DLD1 (cell line): ENCODE results near the gene DSCAML1.

Source experiments
- in situ Hi-C: cut with HindIII; loops from 2 replicates; pipeline ENCODE4 v1.10.0; 2017; ENCODE audit warnings: low sequenced_read_pairs

Gene DSCAML1

DNA sequence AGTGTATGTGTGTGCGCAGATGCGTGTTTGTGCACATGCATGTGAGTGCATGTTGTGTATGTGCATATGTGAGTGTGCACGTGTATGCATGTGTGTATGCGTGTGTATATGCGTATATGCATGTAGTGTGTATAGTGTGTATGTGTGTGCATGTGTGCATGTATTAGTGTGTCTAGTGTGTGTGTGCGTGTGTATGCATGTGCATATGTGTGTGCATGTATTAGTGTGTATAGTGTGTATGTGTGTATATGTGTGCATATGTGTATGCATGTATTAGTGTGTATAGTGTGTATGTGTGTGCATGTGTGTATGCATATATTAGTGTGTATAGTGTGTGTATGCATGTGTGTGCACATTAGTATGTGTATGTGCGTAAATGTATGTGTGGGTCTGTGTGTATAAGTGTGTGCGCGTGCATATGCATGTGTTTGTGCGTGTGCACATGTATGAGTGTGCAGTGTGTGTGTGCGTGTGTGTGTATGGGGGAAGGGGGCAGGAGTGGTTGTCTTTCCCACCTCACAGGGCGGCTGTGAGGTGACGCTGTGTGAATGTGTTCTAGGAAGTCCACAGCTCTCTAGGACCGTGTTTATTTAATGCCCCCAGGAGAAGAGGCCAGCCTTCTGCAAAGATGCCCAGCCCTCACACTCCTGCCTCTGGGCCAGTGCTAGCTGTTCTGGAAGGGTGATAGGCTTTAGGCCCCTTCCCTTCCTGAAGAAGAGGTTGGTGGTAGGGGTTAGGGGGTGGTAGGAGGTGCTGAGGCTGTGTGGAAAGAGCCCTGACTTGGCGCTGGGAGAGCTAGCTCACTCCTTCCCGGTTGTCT lies 354.8 kb downstream of the DSCAML1 start:
- in situ Hi-C loops, result loop anchor here (5.0 kb wide), 2 partner anchors 105 to 365 kb away; no protein-coding TSS in a partner anchor

DNA sequence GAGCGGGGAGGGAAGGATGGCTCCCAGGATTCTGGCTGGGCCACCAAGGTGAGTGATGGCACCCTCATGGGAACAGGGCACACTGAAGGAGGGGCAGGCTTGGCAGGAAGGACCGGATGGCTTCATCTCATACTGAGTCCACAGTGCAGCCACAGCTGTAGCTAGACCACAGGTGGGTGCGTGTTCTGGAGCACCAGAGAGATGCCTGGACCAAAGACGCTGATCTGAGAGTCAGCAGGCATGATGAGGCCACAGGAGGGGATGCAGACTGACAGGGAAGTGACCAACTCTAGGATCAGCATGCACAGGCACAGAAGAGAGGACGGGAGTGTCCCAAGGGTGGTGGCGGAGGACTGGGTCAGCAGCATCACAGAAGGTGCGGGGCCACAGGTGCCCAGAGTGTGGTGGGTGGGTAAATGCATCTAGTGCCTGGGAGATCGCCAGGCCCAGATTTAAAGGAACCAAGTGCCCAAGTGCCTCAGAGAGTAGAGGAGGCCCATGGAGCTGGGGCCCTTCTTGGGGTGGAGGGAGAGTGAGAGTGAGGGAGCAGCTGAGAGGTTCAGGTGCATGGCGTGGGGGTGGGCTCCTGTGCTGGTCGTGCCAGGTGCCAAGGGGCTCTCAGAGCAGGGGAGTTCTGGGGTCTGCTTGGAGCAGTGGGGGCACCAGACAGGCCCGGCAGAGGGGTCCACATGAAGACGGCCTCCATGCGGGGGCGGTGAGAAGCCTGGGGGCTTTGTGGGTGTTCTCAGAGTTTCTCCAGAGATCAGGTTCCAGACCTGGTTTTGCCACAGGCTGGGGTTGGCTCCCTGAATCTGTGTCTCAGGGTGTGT lies 355.7 kb downstream of the DSCAML1 start:
- in situ Hi-C loops, result loop anchor here (5.0 kb wide), 2 partner anchors 104 to 366 kb away; no protein-coding TSS in a partner anchor

DNA sequence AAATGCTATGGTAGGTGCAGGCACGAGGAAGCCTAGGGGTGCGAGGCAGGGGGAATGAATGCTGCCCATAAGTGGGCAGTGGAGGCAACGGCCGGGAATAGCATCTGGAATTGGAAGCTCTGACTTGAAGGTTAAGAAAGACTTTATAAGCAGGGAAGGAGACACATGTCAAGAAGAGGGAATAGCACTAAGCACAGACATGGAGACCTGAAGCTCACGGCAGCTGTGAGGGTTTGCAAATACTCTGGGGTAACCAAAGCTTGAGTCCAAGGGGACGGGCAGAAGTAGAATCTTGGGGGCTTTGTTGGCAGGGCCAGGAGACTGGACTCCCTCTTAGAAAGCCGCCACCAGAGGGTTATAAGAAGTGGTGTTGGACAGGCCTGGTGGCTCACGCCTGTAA lies 356.8 kb downstream of the DSCAML1 start:
- in situ Hi-C loops, result loop anchor here (5.0 kb wide), 2 partner anchors 103 to 367 kb away; no protein-coding TSS in a partner anchor

DNA sequence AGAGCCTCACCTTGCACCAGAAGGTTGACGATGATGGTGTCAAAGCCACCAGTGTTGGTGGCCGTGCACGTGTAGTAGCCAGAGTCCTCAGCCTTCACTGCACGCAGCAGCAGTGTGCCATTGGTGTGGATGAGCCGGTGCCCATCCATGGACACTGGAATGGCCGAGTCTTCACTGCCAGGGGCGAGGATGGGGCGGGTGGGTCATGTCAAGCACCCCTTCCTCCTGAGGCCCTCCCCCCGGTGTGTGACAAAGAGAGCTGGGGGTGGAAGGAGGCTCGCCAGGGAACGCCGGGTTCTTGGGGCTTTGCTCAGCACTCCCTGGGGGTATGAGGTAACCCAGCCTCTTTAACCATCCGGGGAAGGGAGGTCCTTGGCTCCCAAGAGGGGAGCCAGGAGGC lies 357.8 kb downstream of the DSCAML1 start:
- in situ Hi-C loops, result no loop called here

DNA sequence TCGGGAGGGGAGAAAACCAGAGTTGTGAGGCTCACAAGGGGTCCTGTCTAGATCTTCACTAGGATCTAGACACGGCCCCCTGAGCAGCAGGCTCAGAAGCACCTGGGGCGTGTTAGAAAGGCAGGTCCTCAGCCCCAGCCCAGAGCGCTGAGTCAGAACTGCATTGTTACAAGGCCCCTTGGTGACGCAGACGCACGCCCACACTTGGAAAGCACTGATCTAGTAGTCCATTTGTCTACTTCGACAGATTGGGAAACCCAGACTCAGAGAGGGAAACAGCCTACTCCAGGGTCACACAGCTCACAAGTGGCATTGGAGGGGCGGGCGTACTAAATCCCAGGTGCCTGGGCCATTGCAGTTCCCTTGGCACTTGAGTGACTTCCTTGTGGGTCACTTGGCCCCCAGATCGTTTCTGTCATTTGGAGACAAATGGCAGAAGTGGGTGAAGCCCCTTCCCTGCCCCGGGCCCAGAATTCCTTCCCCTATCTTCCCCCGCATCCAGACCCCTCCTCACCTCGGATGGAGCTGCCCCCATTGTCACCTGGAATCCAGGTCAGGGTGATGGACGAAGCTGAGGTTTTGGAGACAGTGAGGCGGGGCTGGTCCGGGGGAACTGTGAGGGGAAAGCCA lies 358.5 kb downstream of the DSCAML1 start:
- in situ Hi-C loops, result no loop called here

DNA sequence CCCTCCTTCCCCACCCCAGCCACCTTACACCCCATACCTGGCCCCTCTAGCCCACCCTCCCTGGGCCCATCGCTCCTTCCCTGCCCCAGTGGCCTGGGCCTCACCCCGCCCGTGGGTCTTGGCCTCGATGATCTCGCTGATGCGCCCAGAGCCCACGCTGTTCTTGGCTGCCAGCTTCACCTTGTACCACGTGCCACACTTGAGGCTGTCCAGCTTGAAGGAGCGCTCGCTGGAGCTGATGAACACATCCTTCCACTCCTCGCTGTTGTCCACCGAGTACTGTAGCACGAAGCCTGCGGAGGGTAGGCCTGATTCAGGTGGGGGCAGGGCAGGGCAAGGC lies 359.3 kb downstream of the DSCAML1 start:
- in situ Hi-C loops, result no loop called here

DNA sequence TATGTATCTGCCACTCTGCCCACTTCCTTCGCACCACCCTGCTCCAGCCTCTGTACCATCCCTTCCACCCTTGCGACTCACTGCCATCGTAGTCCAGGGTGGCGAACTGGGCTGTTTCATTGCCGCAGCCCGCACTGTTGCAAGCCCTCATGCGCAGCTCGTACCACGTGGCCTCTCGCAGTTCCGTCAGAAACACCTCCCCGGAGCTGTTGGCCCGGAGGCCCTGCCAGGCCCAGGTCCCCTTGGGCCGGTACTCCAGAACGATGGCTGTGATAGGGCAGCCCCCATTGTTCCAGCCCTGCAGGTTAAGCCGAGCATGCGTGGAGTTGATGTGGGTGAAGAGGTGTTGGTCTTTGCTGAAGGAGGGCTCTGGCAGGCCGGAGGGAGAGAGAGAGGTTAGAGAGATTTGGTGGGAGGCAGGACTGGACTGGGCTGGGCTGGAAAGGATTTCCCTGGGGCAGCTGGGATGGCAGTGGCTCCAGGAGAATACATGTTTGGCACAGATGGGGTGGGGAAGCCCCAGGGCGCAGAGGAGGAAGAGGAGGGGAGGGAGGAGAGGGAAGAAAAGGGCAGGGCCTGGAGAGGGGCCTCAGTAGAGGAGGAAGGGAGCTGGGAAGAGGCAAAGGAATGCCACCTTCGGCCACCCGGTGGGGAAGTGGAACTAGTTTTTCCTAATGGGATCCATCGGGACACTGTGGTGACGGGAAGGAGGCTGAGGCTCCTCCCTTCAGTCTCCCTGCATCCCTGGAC lies 359.8 kb downstream of the DSCAML1 start:
- in situ Hi-C loops, result no loop called here

DNA sequence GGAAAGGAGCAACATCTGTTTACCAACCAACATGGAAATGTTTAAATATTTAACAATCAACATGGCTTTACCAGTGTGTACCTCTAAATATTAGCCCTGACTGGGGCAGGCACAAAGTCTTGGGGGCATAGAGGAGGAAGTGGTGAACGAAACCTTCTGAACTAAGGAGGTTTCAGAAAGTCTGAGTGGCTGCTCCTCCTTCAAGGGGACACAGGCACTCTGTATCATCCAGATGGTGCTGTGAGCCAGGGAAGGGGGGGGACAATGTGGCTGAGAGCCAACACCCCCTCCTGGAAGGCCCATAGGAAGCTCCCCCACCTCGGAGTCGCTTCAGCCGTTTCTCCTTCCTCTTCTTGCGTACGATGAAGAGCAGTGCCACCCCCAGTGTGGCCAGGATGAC lies 361.7 kb downstream of the DSCAML1 start:
- in situ Hi-C loops, result no loop called here

DNA sequence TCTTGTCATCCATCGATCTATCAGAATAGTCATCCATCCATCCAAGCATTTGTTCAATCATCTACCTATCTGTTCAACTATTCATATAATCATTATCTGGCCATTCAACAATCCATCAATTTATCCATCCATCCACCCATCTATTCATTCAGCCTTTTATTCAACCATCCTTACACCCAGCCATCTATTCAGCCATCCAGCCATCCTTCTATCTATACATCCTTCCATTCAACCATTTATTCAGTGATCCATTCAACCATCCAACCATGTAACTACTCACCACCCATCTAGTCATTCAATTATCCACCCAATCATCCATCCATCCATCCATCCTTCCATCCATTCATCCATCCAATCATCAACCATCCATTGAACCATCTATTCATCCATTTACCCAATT lies 362.5 kb downstream of the DSCAML1 start:
- in situ Hi-C loops, result no loop called here

DNA sequence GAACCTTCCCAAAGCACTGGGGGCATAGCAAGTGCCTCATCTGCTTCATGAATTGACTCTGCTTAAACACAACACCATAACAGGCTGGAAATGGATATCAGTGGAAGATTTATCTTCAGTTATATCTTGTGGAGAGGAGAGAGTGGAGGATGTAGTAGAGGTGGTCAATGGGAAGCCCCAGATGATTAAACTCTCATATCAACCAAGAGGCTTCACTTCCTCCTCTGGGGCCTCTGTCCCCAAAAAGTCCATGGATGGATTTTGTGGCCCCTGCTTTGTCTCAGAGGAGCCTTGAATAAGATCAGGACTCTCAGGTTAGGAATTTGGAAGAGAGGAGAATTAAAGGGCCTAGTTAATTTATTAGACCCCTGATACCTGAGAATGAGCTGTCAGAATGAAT lies 363.3 kb downstream of the DSCAML1 start:
- in situ Hi-C loops, result no loop called here

DNA sequence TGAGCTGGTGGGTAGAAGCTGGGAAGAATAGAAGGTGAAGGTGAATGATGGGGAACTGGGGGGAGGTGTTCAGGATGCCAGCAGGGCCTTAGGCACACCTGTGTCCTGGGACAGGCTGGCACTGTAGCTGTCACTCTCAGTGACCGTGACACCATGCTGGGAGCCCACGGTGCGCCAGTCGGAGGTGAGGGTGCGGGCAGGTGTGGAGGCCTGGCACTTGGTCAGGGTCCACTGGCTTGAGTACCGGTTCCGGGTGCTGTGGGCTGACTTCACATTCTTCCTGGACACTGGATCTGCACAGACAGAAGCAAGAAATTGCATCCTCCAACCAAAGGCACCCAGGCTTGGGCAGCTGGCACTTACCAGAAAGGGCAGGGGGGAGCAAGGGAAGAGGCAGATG lies 365.6 kb downstream of the DSCAML1 start:
- in situ Hi-C loops, result no loop called here

DNA sequence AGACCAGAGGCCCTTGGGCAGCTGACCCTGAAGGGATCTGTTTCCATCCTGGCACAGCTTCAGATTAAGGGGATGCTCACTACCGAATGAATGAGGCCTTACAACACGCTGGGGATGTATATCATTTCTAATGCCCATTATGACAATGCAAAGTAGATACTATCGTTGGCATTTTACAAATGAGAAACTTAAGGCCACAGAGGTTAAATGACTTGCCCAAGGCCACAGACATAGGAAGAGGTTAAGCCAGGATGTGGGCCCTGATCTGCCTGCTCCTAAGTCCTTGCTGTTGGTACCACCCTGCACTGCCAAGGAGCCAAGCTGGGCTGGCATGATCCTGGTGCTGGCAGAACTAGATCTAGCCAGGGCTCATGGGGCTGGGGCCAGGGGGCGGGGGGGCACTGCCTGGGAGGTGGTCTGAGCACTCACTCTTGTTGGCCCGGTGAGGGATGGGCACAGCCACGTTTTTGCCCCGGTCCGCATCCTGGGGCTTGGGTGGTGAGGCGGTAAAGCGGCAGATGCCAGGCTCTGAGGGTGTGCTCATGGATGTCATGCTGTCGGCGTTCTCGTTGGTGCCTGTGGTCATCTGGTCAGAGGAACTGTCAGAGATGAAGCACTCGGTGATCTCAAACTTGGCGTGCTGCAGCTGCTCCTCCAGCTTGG lies 366.6 kb downstream of the DSCAML1 start:
- in situ Hi-C loops, result no loop called here

DNA sequence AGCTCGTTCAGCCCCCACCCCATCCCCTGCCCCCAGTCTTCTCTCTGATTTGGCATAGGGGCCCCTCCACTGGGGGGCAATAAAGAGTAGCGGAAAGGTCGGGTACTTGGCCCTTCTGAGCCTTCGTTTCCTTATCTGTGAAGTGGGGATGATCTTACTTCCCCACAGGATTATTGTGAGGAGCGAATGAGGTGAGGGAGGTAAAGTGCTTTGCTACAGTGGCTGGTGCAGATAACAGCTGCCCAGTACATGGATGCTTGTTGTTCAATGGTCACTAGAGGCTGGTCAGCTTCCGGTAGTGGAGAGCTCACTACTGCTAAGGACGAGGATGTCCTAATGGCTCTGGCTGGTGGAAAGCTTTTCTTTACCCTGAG lies 368.2 kb downstream of the DSCAML1 start:
- in situ Hi-C loops, result loop anchor here (10.0 kb wide), 3 partner anchors 156 to 616 kb away; no protein-coding TSS in a partner anchor

DNA sequence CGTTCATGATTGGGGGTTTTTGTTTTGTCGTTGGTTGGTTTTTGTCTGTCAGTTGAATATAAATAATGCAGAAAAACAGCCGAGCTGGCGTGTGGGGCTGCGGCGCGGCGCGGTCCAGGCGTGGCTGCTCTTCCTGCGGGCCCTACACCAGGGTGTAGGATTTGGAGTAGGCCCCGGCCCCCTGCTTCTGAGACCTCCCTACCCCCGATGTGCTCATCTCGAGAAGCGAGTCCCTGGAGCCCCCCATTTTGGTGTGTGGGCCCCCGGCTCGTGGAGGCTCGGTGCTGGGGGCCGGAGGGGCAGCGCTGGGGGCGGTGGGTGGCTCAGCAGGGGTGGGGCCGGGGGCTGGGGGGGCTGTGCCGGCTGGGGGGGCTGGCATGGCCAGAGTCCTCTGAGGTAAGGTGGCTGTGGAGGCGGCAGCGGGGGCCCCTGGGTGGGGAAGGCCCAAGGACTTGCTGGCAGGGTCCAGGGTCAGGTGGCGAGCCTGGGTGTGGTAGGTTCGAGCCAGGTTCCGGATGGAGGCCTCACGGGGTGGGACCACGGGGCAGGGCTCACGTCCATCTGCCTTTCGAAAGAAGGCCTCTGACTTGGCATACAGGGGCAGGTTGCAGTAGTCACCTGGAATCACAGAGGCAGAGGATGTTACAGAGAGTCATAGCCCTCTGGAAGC lies 368.7 kb downstream of the DSCAML1 start:
- in situ Hi-C loops, result loop anchor here (10.0 kb wide), 3 partner anchors 156 to 616 kb away; no protein-coding TSS in a partner anchor

DNA sequence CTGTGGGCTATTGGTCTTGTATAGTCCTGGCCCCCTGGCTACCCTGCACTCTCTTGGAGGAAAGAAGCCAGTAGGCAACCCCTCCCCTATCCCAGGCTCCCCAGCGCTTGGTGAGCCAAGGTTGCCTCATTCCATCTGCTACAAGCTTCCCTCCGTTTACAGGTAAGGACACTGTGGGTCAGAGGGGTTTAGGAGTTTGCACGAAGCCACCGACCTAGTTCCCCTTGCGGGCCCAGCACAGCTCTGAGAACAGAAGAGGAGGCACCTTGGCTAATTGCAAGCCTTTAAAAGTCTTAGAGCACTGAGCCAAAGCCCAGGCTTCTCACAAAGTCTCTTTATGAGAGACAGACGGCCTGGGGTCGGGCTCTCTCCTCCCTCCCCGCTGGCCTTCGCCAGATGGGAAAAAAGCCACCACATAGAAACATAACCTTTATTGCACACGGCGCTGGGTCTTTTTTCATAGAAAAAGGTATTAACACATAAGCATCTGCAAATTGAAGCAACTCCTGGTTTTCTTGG lies 369.6 kb downstream of the DSCAML1 start:
- in situ Hi-C loops, result loop anchor here (10.0 kb wide), 3 partner anchors 157 to 617 kb away; no protein-coding TSS in a partner anchor

DNA sequence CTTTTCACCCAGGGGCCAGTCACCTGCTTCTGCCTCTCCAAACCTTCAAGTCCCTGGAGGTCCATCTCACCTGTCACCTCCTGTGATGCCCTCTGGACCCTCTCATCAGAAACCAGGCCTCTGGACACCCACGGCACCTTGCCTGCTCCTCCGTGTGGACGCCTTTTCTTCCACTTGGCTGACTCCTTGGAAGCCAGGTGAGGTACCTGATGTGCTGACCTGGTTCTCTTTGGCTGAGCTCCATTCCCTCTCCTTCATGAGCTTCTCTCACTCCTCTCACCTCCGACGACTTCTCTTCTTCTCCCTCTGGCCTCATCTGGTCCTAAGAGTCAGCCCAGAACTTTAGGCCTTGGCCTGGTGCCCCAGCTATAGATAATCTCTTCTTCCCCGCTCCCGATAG lies 370.1 kb downstream of the DSCAML1 start:
- in situ Hi-C loops, result loop anchor here (10.0 kb wide), 3 partner anchors 158 to 618 kb away; no protein-coding TSS in a partner anchor

DNA sequence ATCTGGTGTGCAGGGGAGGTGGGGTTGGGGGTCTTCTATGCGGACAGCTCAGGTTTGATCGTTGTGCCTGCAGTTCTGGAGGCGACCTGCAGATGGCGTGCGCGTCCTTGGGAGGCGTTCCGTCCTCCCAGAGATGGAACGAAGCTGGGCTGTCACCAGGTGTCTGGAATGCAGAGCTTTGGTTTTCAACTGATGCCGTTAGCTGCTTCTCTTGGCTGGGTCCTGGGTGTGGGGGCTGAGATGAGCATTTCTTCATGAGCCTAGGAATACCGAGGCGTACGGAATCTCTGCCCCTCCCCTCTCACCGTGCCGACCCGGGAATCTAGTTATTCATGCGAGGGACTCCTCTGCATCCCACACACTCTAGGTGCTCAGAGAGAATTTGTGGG lies 370.7 kb downstream of the DSCAML1 start:
- in situ Hi-C loops, result loop anchor here (10.0 kb wide), 3 partner anchors 159 to 619 kb away; no protein-coding TSS in a partner anchor

DNA sequence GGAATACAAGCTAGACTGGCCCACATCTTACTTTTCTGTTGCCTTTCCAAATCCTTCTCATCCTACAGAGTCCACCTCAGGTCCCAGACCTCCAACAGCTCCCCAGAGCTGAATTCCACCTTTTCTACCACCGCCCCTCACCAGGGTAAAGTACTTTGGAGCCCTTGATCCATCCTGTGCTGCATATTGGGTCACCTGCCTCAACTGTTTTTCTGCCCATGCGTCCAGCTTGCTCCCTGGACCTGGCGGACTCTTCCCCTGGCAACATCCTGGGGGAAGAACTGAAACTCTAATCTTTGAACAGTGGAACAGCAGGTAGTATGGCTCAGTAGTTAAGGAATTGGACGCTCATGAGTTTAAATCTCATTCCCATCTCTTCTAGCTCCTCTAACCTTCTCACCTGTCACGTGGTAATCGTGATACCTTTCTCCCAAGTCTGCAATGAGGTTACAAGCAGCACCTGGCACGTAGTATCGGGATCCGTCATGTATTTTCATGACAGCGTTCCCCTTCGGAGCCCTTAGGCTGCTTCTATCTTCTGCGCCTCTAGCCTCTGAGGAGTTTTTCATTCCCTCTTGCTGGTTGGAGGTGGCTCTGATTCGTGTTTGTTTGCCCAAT lies 371.2 kb downstream of the DSCAML1 start:
- in situ Hi-C loops, result loop anchor here (10.0 kb wide), 3 partner anchors 159 to 619 kb away; no protein-coding TSS in a partner anchor

DNA sequence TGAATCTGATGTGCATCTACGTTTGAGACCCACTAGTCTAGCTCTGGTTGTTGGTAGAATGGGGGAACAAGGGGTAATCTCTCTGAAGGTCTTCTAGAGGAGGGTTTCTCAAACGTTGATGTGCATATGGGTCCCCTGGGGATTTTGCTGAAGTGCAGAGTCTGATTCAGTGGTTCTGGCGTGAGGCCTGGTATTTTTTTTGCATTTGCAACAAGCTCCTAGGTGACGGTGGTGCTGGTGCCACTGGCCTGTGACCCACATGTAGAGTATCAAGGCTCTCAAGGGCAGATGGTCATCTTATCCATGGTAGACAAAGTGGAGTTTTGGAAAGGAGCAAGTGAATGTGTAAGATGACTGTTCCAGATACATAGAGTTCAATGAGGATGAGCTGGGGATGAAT lies 372.2 kb downstream of the DSCAML1 start:
- in situ Hi-C loops, result loop anchor here (10.0 kb wide), 3 partner anchors 160 to 620 kb away; no protein-coding TSS in a partner anchor
